ENCODE measurements around the gene ASS1.
"Not testable (repeated sequence)": the region's sequence is repeated elsewhere in the genome, so short reads cannot be mapped to it uniquely, and the experiment has no call there.

Gene ASS1

DNA sequence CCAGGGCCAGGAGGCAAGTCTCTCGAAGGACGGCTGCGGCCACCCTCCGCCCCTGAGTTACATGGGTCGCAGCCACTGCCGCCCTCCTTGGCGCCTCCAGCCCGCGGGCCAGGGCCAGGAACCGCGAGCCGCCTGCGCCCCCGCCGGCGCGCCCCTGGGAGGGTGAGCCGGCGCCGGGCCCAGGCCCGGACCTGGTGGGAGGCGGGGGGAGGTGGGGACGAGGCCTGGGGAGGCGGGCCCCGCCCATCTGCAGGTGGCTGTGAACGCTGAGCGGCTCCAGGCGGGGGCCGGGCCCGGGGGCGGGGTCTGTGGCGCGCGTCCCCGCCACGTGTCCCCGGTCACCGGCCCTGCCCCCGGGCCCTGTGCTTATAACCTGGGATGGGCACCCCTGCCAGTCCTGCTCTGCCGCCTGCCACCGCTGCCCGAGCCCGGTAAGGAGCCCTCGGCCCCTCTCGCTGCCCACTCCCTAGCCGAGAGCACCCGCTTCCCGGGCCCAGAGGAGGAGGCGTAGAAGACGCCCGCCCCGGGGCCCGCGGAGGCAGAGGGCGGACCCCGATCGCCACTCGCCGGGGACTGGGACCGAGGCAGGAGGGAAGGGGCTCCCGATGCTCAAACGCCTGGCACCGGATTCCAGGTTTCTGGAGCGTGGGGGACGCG is at the start of gene ASS1:
ASS1 (plus strand) TSS at position 397 of the 657 bp plus-strand sequence. CDS start 7,268 bp downstream, outside the sequence.
- peak within 1 kb of the TSS; percentile 50 for H3K27ac ChIP-seq
- TF ChIP-seq ZFX (IDR thresholded peaks at IDR 0.05): peak; percentile 44; the same call in 1 of the 2 replicates
- TF ChIP-seq, protein P1, sequence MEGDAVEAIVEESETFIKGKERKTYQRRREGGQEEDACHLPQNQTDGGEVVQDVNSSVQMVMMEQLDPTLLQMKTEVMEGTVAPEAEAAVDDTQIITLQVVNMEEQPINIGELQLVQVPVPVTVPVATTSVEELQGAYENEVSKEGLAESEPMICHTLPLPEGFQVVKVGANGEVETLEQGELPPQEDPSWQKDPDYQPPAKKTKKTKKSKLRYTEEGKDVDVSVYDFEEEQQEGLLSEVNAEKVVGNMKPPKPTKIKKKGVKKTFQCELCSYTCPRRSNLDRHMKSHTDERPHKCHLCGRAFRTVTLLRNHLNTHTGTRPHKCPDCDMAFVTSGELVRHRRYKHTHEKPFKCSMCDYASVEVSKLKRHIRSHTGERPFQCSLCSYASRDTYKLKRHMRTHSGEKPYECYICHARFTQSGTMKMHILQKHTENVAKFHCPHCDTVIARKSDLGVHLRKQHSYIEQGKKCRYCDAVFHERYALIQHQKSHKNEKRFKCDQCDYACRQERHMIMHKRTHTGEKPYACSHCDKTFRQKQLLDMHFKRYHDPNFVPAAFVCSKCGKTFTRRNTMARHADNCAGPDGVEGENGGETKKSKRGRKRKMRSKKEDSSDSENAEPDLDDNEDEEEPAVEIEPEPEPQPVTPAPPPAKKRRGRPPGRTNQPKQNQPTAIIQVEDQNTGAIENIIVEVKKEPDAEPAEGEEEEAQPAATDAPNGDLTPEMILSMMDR (conservative IDR thresholded peaks at IDR 0.05): no peak

DNA sequence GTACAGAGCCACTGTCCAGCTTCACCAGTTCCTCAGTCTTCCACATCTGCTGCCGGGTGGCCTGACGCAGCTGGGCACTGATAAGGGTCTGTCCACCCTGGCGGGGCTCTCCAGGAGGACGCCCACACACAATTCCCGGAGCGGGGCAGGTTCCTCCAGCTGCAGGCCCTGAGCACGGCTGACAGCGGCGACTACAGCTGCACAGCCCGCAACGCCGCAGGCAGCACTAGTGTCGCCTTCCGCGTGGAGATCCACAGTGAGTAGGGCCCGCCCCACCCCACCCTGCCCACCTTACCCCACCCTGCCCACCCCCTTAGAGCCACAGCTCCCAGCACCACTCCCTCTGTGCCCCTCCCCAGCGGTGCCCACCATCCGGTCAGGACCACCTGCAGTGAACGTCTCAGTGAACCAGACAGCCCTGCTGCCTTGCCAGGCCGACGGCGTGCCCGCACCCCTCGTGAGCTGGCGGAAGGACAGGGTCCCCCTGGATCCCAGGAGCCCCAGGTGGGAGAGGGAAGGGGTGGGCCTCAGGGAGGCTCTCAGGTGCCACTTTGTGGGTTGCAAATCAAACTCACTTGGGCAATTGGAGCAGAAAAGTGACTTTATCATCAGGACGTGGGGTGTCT is 48.8 kb upstream of the ASS1 start:
- no peak overlapping the region for H3K27ac ChIP-seq
- TF ChIP-seq ZFX (IDR thresholded peaks at IDR 0.05): no peak
- TF ChIP-seq, protein P1 (conservative IDR thresholded peaks at IDR 0.05): no peak

DNA sequence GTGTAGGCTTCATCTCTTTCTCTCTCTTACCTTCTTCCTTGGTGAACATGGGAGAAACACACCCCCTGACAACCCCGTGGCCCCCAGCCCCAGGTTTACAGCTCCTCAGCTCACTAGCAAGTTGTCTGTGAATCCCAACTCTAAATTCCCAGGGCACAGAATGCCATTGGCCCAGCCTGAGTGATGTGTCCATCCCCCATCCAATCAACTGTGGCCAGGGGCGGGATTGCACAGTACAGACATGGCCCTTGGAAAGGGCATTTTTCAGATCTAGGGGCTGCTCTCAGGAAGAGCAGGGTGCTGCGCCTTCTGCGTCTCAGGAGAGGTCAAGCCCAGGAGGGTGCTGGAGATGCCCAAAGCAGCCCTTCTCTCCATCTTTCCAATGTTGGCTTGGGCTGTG is 48.2 kb upstream of the ASS1 start:
- H3K27ac ChIP-seq: no peak overlapping the region
- TF ChIP-seq, protein P1 (conservative IDR thresholded peaks at IDR 0.05): no peak
- TF ChIP-seq ZFX (IDR thresholded peaks at IDR 0.05): no peak

DNA sequence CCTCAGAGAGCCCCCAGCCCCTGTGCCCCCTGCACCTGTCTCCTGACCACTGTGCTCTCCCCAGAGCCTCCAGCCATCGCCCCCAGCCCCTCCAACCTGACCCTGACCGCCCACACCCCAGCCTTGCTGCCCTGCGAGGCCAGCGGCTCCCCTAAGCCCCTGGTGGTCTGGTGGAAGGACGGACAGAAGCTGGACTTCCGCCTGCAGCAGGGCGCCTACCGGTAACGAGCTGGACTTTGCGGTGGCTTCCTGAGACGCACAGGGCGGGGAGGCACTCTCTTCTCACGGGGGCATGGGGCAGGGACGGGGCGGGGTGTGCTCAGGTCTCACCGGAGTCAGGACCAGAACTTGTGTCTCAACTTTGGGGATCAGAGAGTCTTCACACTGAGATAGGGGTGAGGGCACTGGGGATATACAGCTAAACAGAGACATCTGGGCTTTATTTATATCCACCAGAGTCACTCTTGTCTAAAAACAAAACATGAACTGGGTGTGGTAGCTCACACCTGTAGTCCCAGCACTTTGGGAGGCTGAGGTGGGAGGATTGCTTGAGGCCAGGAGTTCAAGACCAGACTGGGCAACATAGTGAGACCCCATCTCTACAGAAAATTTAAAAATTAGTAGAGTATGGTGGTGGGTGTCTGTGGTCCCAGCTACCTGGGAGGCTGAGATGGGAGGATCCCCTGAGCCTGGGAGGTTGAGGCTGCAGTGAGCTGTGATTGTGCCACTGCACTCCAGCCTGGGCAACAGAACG is 46.1 kb upstream of the ASS1 start:
- TF ChIP-seq, protein P1 (conservative IDR thresholded peaks at IDR 0.05): no peak
- TF ChIP-seq ZFX (IDR thresholded peaks at IDR 0.05): no peak
- H3K27ac ChIP-seq: no peak overlapping the region

DNA sequence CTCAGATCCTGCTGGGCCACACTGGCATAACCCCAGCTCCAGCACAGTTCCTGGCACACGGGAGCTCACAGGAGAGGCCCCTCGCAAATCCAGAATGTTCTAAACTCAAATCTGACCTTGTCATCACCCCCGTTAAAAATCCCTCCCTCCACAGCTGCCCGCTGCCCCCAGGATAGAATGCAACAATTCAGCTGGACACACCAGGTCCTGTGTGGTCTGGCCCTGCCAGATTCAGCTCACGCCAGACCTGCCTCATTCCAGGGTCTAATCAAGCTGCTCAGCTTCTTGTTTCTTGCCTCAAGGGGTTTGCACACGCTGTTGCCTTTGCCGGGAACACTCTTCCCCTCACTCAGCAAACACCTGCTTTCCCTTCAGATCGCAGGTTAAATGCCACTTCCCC is 45.0 kb upstream of the ASS1 start:
- no peak for TF ChIP-seq ZFX (IDR thresholded peaks at IDR 0.05)
- TF ChIP-seq, protein P1 (conservative IDR thresholded peaks at IDR 0.05): no peak
- no peak overlapping the region for H3K27ac ChIP-seq

DNA sequence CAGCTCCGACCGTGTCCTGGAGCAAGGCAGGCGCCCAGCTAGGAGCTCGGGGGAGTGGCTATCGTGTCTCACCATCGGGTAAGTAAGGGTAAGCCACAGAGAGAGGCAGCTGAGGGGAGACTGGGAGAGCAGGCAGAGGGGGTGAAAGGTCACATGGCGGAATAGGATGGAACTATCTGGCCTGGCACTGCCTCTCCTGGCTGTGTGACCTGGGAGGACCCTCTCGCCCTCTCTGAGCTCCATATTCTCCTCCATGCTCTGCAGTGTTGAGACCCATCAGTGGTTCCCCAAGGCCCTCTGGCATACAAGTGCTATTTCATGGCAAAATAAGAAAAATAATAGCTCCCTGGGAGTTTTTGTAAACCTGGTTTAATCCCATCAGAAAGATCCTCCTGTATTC is 43.9 kb upstream of the ASS1 start:
- no peak overlapping the region for H3K27ac ChIP-seq
- no peak for TF ChIP-seq ZFX (IDR thresholded peaks at IDR 0.05)
- TF ChIP-seq, protein P1 (conservative IDR thresholded peaks at IDR 0.05): no peak

DNA sequence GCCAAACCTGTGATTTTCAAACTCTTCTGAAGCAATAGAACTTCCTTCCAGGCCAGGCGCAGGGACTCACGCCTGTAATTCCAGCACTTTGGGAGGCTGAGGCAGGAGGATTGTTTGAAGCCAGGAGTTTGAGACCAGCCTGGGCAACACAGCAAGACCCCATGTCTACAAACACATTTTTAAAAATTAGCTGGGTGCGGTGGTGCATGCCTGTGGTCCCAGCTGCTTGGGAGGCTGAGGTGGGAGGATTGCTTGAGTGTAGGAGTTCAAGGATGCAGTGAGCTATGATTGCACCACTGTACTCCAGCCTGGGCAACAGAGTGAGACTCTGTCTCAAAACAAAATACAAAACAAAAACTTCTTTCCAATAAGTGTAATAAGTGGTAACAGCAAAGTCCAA is 43.0 kb upstream of the ASS1 start:
- H3K27ac ChIP-seq: not testable (repeated sequence)

Data from C4-2B (cell line).